ENCODE data around the gene LUC7L.
"Not testable (repeated sequence)": the region's sequence is repeated elsewhere in the genome, so short reads cannot be mapped to it uniquely, and the experiment has no call there.

LUC7L gene

DNA sequence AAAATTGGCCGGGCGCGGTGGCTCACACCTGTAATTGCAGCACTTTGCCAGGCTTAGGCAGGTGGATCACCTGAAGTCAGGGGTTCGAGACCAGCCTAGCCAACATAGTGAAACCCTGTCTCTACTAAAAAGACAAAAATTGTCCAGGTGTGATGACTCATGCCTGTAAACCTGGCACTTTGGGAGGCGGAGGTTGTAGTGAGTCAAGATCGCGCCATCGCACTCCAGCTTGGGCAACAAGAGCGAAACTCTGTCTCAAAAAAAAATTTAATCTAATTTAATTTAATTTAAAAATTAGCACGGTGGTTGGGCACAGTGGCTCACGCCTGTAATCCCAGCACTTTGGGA is 50.6 kb downstream of the LUC7L start:
- no peak for DNase-seq

GRCh38 chr16:177981-178667 is 51.1 kb downstream of the LUC7L start:
- no peak for DNase-seq

GRCh38 chr16:177394-177822 is 51.8 kb downstream of the LUC7L start:
- peak in 1 of 2 donors; percentile 100 for DNase-seq

DNA sequence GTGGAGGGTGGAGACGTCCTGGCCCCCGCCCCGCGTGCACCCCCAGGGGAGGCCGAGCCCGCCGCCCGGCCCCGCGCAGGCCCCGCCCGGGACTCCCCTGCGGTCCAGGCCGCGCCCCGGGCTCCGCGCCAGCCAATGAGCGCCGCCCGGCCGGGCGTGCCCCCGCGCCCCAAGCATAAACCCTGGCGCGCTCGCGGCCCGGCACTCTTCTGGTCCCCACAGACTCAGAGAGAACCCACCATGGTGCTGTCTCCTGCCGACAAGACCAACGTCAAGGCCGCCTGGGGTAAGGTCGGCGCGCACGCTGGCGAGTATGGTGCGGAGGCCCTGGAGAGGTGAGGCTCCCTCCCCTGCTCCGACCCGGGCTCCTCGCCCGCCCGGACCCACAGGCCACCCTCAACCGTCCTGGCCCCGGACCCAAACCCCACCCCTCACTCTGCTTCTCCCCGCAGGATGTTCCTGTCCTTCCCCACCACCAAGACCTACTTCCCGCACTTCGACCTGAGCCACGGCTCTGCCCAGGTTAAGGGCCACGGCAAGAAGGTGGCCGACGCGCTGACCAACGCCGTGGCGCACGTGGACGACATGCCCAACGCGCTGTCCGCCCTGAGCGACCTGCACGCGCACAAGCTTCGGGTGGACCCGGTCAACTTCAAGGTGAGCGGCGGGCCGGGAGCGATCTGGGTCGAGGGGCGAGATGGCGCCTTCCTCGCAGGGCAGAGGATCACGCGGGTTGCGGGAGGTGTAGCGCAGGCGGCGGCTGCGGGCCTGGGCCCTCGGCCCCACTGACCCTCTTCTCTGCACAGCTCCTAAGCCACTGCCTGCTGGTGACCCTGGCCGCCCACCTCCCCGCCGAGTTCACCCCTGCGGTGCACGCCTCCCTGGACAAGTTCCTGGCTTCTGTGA is 52.5 kb downstream of the LUC7L start, which contains the start of gene HBA1:
Gene HBA1, plus strand, starts transcription at position 204 of the 906 bp plus-strand sequence. Its CDS starts 37 bp downstream, at position 241.
- DNase-seq, result not testable (repeated sequence)

DNA sequence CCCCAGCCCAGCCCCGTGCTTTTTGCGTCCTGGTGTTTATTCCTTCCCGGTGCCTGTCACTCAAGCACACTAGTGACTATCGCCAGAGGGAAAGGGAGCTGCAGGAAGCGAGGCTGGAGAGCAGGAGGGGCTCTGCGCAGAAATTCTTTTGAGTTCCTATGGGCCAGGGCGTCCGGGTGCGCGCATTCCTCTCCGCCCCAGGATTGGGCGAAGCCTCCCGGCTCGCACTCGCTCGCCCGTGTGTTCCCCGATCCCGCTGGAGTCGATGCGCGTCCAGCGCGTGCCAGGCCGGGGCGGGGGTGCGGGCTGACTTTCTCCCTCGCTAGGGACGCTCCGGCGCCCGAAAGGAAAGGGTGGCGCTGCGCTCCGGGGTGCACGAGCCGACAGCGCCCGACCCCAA is 53.2 kb downstream of the LUC7L start:
- not testable (repeated sequence) for DNase-seq

- no peak for DNase-seq
Measured at GRCh38 chr16:175011-175949, 54.0 kb downstream of the LUC7L start.

GRCh38 chr16:173928-174769 is 55.1 kb downstream of the LUC7L start:
- not testable (repeated sequence) for DNase-seq

GRCh38 chr16:173211-173854 is 55.9 kb downstream of the LUC7L start:
- DNase-seq, result not testable (repeated sequence)

DNA sequence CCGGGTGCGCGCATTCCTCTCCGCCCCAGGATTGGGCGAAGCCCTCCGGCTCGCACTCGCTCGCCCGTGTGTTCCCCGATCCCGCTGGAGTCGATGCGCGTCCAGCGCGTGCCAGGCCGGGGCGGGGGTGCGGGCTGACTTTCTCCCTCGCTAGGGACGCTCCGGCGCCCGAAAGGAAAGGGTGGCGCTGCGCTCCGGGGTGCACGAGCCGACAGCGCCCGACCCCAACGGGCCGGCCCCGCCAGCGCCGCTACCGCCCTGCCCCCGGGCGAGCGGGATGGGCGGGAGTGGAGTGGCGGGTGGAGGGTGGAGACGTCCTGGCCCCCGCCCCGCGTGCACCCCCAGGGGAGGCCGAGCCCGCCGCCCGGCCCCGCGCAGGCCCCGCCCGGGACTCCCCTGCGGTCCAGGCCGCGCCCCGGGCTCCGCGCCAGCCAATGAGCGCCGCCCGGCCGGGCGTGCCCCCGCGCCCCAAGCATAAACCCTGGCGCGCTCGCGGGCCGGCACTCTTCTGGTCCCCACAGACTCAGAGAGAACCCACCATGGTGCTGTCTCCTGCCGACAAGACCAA is 56.8 kb downstream of the LUC7L start, which contains the start of gene HBA2:
Gene HBA2, plus strand, starts transcription at position 503 of the 568 bp plus-strand sequence. Its CDS starts 37 bp downstream, at position 540.
- DNase-seq, result not testable (repeated sequence)

- no peak for DNase-seq
Measured at GRCh38 chr16:170788-171187, 58.5 kb downstream of the LUC7L start.

- DNase-seq, result not testable (repeated sequence)
Measured at GRCh38 chr16:170088-170507, 59.2 kb downstream of the LUC7L start.

DNA sequence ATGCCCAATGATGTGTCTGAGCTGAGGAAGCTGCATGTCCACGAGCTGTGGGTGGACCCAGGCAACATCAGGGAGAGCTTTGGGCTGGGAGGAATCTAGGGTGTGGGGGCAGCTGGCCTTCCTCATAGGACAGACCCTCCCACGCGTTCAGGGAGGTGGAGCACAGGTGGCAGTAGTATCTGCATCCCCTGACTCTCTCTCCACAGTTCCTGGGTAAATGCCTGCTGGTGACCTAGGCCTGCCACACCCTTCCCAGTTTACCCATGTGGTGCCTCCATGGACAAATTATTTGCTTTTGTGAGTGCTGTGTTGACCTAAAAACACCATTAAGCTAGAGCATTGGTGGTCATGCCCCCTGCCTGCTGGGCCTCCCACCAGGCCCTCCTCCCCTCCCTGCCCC is 60.2 kb downstream of the LUC7L start:
- DNase-seq, result no peak

- no peak for DNase-seq
Measured at GRCh38 chr16:168424-168823, 60.8 kb downstream of the LUC7L start.

- DNase-seq, result no peak
Measured at GRCh38 chr16:167122-167690, 62.0 kb downstream of the LUC7L start.

- no peak for DNase-seq
Measured at GRCh38 chr16:166375-167121, 62.7 kb downstream of the LUC7L start.

DNA sequence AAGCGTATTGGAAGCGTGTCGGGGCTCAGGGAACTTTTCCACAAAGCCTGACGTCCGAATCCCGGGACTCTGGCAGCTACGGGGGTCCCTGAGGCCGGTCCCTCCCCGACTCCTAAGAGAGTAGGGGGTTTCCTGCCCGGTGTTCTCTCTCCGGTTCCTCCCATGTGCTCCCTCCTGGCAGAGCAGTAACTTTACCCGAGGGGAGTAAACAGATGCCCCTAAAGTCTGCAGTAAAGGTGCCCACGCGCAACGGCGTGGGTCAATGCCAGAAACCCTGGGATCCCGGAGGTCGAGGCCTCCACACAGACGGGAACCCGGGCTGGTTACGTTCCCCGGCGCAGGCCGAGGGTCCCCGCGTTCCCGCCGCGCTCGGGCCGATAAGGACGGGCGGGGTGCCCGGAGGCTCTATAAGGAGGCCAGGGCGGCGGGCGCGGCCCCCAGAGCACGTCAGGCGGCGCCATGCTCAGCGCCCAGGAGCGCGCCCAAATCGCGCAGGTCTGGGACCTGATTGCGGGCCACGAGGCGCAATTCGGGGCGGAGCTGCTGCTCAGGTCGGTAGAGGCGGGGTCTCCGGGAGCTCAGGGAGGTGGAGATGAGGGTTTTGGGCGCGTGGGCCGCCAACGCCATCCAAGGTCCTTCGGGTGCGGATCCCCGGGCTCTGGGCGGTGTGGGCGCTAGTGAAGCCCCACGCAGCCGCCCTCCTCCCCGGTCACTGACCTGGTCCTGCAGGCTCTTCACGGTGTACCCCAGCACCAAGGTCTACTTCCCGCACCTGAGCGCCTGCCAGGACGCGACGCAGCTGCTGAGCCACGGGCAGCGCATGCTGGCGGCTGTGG is 63.5 kb downstream of the LUC7L start, which contains the start of gene HBM:
Gene HBM, plus strand, starts transcription at position 440 of the 836 bp plus-strand sequence. Its CDS starts 20 bp downstream, at position 460.
- DNase-seq, result no peak

- DNase-seq, result no peak
Measured at GRCh38 chr16:164827-165538, 64.3 kb downstream of the LUC7L start.

Data from hippocampal formation (tissue), 2 donors.